ENCODE measurements around the gene WRNIP1.

DNA sequence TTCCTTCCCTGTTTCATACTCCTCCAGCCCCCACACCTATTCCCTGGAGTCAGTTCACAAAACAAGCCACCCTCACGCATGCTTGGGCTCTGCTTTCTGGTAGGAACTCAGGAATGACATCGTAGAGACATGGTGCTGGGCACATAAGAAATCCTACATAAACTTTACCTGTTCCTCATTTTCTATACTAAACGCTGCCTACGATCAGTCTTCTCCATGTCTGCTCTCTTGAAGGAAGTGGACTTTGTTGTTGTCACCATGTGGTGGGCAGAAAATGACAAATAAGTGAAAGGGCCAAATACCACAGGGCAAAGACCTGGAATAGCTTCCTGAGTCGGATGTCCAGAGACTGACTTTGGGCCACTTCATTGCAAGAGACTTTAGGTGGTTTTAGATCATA lies 24.6 kb upstream of the WRNIP1 start:
- TF ChIP-seq, protein P1, sequence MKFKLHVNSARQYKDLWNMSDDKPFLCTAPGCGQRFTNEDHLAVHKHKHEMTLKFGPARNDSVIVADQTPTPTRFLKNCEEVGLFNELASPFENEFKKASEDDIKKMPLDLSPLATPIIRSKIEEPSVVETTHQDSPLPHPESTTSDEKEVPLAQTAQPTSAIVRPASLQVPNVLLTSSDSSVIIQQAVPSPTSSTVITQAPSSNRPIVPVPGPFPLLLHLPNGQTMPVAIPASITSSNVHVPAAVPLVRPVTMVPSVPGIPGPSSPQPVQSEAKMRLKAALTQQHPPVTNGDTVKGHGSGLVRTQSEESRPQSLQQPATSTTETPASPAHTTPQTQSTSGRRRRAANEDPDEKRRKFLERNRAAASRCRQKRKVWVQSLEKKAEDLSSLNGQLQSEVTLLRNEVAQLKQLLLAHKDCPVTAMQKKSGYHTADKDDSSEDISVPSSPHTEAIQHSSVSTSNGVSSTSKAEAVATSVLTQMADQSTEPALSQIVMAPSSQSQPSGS (CRISPR knock-in tag; IDR thresholded peaks at IDR 0.05; ENCODE audit: borderline replicate concordance, low read depth) = no peak
- TF ChIP-seq, protein P2, sequence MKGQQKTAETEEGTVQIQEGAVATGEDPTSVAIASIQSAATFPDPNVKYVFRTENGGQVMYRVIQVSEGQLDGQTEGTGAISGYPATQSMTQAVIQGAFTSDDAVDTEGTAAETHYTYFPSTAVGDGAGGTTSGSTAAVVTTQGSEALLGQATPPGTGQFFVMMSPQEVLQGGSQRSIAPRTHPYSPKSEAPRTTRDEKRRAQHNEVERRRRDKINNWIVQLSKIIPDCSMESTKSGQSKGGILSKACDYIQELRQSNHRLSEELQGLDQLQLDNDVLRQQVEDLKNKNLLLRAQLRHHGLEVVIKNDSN (CRISPR knock-in tag; IDR thresholded peaks at IDR 0.05) = no peak
- TF ChIP-seq SP1 (CRISPR knock-in tag; conservative IDR thresholded peaks at IDR 0.05) = no peak
- TF ChIP-seq, protein P3, sequence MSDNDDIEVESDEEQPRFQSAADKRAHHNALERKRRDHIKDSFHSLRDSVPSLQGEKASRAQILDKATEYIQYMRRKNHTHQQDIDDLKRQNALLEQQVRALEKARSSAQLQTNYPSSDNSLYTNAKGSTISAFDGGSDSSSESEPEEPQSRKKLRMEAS (CRISPR knock-in tag; IDR thresholded peaks at IDR 0.05) = no peak
- TF ChIP-seq, protein P4, sequence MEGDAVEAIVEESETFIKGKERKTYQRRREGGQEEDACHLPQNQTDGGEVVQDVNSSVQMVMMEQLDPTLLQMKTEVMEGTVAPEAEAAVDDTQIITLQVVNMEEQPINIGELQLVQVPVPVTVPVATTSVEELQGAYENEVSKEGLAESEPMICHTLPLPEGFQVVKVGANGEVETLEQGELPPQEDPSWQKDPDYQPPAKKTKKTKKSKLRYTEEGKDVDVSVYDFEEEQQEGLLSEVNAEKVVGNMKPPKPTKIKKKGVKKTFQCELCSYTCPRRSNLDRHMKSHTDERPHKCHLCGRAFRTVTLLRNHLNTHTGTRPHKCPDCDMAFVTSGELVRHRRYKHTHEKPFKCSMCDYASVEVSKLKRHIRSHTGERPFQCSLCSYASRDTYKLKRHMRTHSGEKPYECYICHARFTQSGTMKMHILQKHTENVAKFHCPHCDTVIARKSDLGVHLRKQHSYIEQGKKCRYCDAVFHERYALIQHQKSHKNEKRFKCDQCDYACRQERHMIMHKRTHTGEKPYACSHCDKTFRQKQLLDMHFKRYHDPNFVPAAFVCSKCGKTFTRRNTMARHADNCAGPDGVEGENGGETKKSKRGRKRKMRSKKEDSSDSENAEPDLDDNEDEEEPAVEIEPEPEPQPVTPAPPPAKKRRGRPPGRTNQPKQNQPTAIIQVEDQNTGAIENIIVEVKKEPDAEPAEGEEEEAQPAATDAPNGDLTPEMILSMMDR (IDR thresholded peaks at IDR 0.05) = no peak
- TF ChIP-seq, protein P5, sequence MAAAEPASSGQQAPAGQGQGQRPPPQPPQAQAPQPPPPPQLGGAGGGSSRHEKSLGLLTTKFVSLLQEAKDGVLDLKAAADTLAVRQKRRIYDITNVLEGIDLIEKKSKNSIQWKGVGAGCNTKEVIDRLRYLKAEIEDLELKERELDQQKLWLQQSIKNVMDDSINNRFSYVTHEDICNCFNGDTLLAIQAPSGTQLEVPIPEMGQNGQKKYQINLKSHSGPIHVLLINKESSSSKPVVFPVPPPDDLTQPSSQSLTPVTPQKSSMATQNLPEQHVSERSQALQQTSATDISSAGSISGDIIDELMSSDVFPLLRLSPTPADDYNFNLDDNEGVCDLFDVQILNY (CRISPR knock-in tag; IDR thresholded peaks at IDR 0.05) = no peak
- no peak for TF ChIP-seq ESRRA (CRISPR knock-in tag; IDR thresholded peaks at IDR 0.05; ENCODE audit: borderline replicate concordance)

Measured in WTC11 (cell line).